K562 (cell line): ENCODE data around the gene FOS. TPM values are rescaled to one million over a fixed set of nuclear protein-coding genes. Genes with fewer than 3 reads are reported as not detected.

Experiments
- CBX8 ChIP-seq: fragments of 200-600 bp; sonication (generic); IDR thresholded peaks from 2 replicates; pipeline ENCODE4 v1.6.1; 2012; ENCODE audit warnings: borderline replicate concordance, mixed run types, low read depth, mild to moderate bottlenecking, moderate library complexity, mixed read lengths, low read length, control low read depth, inconsistent platforms; ENCODE audit not compliant: poor library complexity, severe bottlenecking; ENCODE audit errors: extremely low read depth
- CXXC5 ChIP-seq: fragments of 250-450 bp; sonication (Bioruptor Pico); IDR thresholded peaks from 2 replicates; pipeline ENCODE4 v1.8.0; 2022; ENCODE audit warnings: inconsistent platforms, mild to moderate bottlenecking, moderate library complexity
- HDAC3 ChIP-seq: fragments of 450-650 bp; IDR thresholded peaks from 2 replicates; pipeline ENCODE4 v1.6.1; 2018; ENCODE audit warnings: borderline replicate concordance, mild to moderate bottlenecking, moderate library complexity; ENCODE audit not compliant: partially characterized antibody
- JUN ChIP-seq, 2 experiments: sonication (generic) in 1 of 2; formaldehyde crosslinking in 1 of 2; IDR thresholded peaks; 2 replicates each; pipeline versions ENCODE4 v1.6.1 to v1.8.0; 2012 to 2022; ENCODE audit warnings: borderline replicate concordance in 2 of 2, mild to moderate bottlenecking in 2 of 2, improper control_type of control experiment in 1 of 2, low read depth in 1 of 2, low read length in 1 of 2, missing genetic modification reagents in 1 of 2
- MCM7 ChIP-seq, 2 experiments: fragments of 450-650 bp; IDR thresholded peaks; 2 replicates each; pipeline ENCODE4 v1.6.1; 2016 to 2018
- MTA3 ChIP-seq: fragments of 450-650 bp; formaldehyde crosslinking; IDR thresholded peaks from 2 replicates; pipeline ENCODE4 v1.6.1; 2017; ENCODE audit warnings: mild to moderate bottlenecking, borderline replicate concordance
- NCOA6 ChIP-seq: fragments of 450-650 bp; IDR thresholded peaks from 2 replicates; pipeline ENCODE4 v1.6.1; 2017; ENCODE audit warnings: mild to moderate bottlenecking
- ZNF146 ChIP-seq: IDR thresholded peaks from one replicate; pipeline ENCODE4 v1.6.1; 2018; ENCODE audit warnings: missing compliant biosample characterization; ENCODE audit not compliant: unreplicated experiment
- polyA plus RNA-seq, 8 experiments: library from polyadenylated mRNA; depleted of rRNA in 4 of 8; stranded (reverse) in 5 of 8; unstranded in 3 of 8; fragments of >200 nt; fragmentation: Nextera tagmentation in 2 of 8; fragmentation: Illumina TruSeq in 1 of 8; extraction: Ambion mirVana in 2 of 8; extraction: Trizol in 1 of 8; gene quantifications; 2 replicates each; pipeline versions ENCODE4 v1.2.1 to v1.2.3, GENCODE V29; 2011 to 2014; ENCODE audit warnings: inconsistent platforms in 1 of 8, missing spikeins in 1 of 8
- total RNA-seq, 7 experiments: library from RNA; depleted of rRNA in 6 of 7; stranded (reverse); fragments of >200 nt in 6 of 7; fragmentation: Illumina TruSeq in 2 of 7; extraction: Trizol in 2 of 7; gene quantifications; 2 replicates each; pipeline versions ENCODE4 v1.2.1 to v1.2.3, GENCODE V29; 2011 to 2021; ENCODE audit warnings: low replicate concordance in 1 of 7
- TF ChIP-seq, protein P1 (sequence below): fragments of 250-450 bp; sonication (Bioruptor Pico); IDR thresholded peaks from 2 replicates; pipeline ENCODE4 v1.5.1; 2021; ENCODE audit warnings: mild to moderate bottlenecking

FOS gene
- total and polyA plus RNA-seq, 9 of the 15 experiments (the other 6 are each of a cell fraction or from before 2014, with no cell fraction given), result 0.54 to 13.8 (median 8.9) TPM

DNA sequence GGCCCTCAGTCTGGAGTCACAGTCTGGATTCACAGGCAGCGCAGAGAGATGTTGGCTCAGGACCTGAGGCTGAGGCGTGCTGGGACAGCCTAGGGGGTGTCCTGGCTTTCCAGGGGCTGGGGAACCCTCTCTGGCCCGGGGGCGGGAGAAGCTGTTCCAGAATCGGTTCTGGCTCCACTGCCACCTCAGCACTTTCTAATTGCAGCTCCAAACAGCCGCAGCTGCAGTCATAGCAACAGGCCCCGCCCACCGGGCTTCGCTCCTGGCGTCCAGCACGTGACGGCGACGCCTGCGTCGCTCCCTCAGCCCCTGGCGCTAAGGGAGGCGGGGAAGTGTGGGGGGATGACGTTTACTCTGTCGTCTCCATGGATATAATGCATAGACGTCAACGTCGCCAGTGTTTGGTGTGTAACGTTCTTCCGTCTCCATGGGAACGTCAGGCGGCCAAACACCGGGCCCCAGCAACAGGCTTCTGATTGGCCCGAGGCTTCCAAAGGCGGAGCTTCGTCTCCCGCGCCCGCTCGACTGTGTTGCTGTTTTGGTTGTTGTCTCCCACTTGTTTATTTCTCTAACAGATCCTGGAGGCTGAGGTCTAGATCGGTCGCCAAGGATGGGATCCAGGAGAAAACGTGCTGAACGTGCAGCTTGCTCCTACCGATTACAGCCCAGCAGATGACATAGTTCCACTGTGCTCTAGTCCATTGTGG lies 19.7 kb upstream of the FOS start (continued):
- TF ChIP-seq, protein P1, sequence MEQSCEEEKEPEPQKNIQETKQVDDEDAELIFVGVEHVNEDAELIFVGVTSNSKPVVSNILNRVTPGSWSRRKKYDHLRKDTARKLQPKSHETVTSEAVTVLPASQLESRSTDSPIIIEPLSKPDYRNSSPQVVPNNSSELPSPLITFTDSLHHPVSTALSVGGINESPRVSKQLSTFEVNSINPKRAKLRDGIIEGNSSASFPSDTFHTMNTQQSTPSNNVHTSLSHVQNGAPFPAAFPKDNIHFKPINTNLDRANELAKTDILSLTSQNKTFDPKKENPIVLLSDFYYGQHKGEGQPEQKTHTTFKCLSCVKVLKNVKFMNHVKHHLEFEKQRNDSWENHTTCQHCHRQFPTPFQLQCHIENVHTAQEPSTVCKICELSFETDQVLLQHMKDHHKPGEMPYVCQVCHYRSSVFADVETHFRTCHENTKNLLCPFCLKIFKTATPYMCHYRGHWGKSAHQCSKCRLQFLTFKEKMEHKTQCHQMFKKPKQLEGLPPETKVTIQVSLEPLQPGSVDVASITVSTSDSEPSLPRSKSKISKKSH (CRISPR knock-in tag), result no peak
- peak; percentile 78 for TF ChIP-seq JUN (IDR thresholded peaks at IDR 0.05; ENCODE audit: borderline replicate concordance, low read depth, low read length)
- TF ChIP-seq JUN (CRISPR knock-in tag; IDR thresholded peaks at IDR 0.05; ENCODE audit: borderline replicate concordance), result no peak
- no peak for TF ChIP-seq ZNF146 (CRISPR knock-in tag)
- no peak for TF ChIP-seq HDAC3
- TF ChIP-seq MTA3, result no peak
- TF ChIP-seq NCOA6, result no peak
- no peak for TF ChIP-seq MCM7 (IDR thresholded peaks at IDR 0.05)
- no peak for TF ChIP-seq CBX8
- TF ChIP-seq CXXC5 (CRISPR knock-in tag), result peak; percentile 96
